SK-N-SH (cell line): ENCODE data around the gene TSPYL1.

Source experiments
- CTCF ChIP-seq: fragments of 200-600 bp; sonication (generic); IDR thresholded peaks from 2 replicates; pipeline ENCODE4 v1.6.1; 2017; ENCODE audit warnings: antibody characterized with exemption, mild to moderate bottlenecking, moderate library complexity
- FOXJ3 ChIP-seq: sonication (generic); formaldehyde crosslinking; IDR thresholded peaks from 2 replicates; pipeline ENCODE4 v1.5.1; 2020; ENCODE audit warnings: mild to moderate bottlenecking, missing genetic modification reagents
- MAX ChIP-seq: IDR thresholded peaks from 2 replicates; pipeline ENCODE4 v1.4.0; 2012; ENCODE audit warnings: low read depth
- RAD21 ChIP-seq: IDR thresholded peaks from 2 replicates; pipeline ENCODE4 v1.6.1; 2012; ENCODE audit warnings: mild to moderate bottlenecking, low read length

GRCh38 chr6:116323863-116324262, 44.1 kb upstream of the TSPYL1 start:
- TF ChIP-seq FOXJ3 (CRISPR knock-in tag) (no peak), MAX (no peak), CTCF (no peak), RAD21 (no peak)
